Omental fat pad (tissue), 4 donors: ENCODE results near the gene MYORG. TPM values are rescaled to one million over a fixed set of nuclear protein-coding genes. Genes with fewer than 3 reads are reported as not detected.
A peak's percentile ranks its signal among the peaks of the same experiment; 100 is the strongest.

Experiments used
- ATAC-seq: fragments of 150-250 bp; one replicate; pipeline ENCODE4 v1.9.1; 2016; ENCODE audit warnings: mild to moderate bottlenecking, moderate library complexity; ENCODE audit not compliant: low FRiP score
- DNase-seq: peaks from one replicate; pipeline ENCODE4 v3.0.0-alpha.2; 2019; ENCODE audit warnings: low spot score
- CTCF ChIP-seq, 3 donors: fragments of 450-650 bp; IDR thresholded peaks; one replicate each; pipeline ENCODE4 v1.5.1; 2016 to 2017; ENCODE audit warnings: antibody characterized with exemption in 3 of 3, mild to moderate bottlenecking in 3 of 3, moderate library complexity in 2 of 3
- total RNA-seq, 4 donors: library from RNA; depleted of rRNA; stranded (reverse); fragments of >200 nt; gene quantifications; one replicate each; pipeline ENCODE4 v1.1.0, GENCODE V29; 2016

Gene MYORG
- total RNA-seq, 4 donors from 2014 or later = 7.6 to 18.8 (median 10.7) TPM

- TF ChIP-seq CTCF (IDR thresholded peaks at IDR 0.05) = no peak
- ATAC-seq = no peak
- DNase-seq = no peak
Observed at GRCh38 chr9:34385561-34386230, 9.0 kb upstream of the MYORG start.

GRCh38 chr9:34384368-34385165 is 7.9 kb upstream of the MYORG start:
- TF ChIP-seq CTCF (IDR thresholded peaks at IDR 0.05) = no peak
- no peak for ATAC-seq

GRCh38 chr9:34383904-34384303 is 7.2 kb upstream of the MYORG start:
- no peak for TF ChIP-seq CTCF (IDR thresholded peaks at IDR 0.05)
- no peak for DNase-seq
- ATAC-seq = no peak

More at GRCh38 chr9:34384368-34385165, 7.9 kb upstream of the MYORG start:
- DNase-seq = no peak

GRCh38 chr9:34382879-34383278 is 6.2 kb upstream of the MYORG start:
- DNase-seq (no peak), ATAC-seq (no peak)
- TF ChIP-seq CTCF (IDR thresholded peaks at IDR 0.05) = no peak

- DNase-seq (no peak), ATAC-seq (no peak)
- TF ChIP-seq CTCF (IDR thresholded peaks at IDR 0.05) = no peak
Observed at GRCh38 chr9:34382054-34382453, 5.4 kb upstream of the MYORG start.

- peak; percentile 18 for DNase-seq
- no peak for ATAC-seq
- TF ChIP-seq CTCF (IDR thresholded peaks at IDR 0.05) = no peak
Observed at GRCh38 chr9:34381323-34381722, 4.6 kb upstream of the MYORG start.
